HUES64 (cell line): ENCODE results near the gene WDR90.

Source experiments
- H3K27ac ChIP-seq: 2 replicates; pipeline ENCODE4 v1.7.0; 2013; ENCODE audit warnings: low read depth, low read length, inconsistent platforms
- H3K27me3 ChIP-seq: 2 replicates; pipeline ENCODE4 v1.6.1; 2013; ENCODE audit warnings: mild to moderate bottlenecking, low read length; ENCODE audit not compliant: insufficient read depth
- H3K36me3 ChIP-seq: 2 replicates; pipeline ENCODE4 v1.6.1; 2013; ENCODE audit warnings: mild to moderate bottlenecking, low read length; ENCODE audit not compliant: insufficient read depth
- H3K4me1 ChIP-seq: 2 replicates; pipeline ENCODE4 v1.6.1; 2013; ENCODE audit warnings: mild to moderate bottlenecking, low read length, moderate library complexity; ENCODE audit not compliant: insufficient read depth
- H3K4me3 ChIP-seq: 2 replicates; pipeline ENCODE4 v1.5.1; 2013; ENCODE audit warnings: mild to moderate bottlenecking, low read length, moderate library complexity
- H3K9ac ChIP-seq: 2 replicates; pipeline ENCODE4 v1.6.1; 2013; ENCODE audit warnings: mild to moderate bottlenecking, low read depth, low read length
- H3K9me3 ChIP-seq: 2 replicates; pipeline ENCODE4 v1.6.1; 2013; ENCODE audit warnings: low read depth, low read length; ENCODE audit not compliant: insufficient read depth
- WGBS: fragments of 150-250, 120-280 bp; methylation state at CpG from one replicate; pipeline ENCODE4 v1.1.7; 2013; ENCODE audit warnings: missing lambda C conversion rate; 5-methylcytosine and 5-hydroxymethylcytosine counted together

WDR90 gene

DNA sequence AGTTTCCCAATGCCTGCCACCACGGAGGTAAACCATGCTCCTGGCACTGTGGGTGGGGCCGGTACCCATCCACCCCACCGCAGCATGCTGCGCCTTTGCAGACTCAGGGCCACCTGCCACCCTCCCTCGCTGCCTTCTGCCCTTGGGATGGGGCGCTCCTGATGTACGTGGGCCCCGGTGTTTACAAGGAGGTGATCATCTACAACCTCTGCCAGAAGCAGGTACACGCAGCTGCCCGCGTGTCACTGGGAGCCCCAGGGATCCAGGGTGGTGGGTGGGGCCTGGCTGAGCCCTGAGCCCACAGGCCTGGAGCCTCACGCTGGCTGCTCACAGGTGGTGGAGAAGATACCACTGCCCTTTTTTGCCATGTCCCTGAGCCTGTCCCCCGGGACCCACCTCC lies 17.4 kb downstream of the WDR90 start:
- H3K4me1 ChIP-seq = no peaks in the 10 kb centered on the region
- H3K9me3 ChIP-seq = no peaks in the 10 kb centered on the region
- H3K27me3 ChIP-seq = no peaks in the 10 kb centered on the region
- H3K4me3 ChIP-seq = no peak overlapping the region
- peaks cover 24% of the 10 kb centered on the region for H3K36me3 ChIP-seq
- no peak overlapping the region for H3K9ac ChIP-seq
- no peak overlapping the region for H3K27ac ChIP-seq
- WGBS = 92% methylated on average over 13 of the region's 13 CpGs

DNA sequence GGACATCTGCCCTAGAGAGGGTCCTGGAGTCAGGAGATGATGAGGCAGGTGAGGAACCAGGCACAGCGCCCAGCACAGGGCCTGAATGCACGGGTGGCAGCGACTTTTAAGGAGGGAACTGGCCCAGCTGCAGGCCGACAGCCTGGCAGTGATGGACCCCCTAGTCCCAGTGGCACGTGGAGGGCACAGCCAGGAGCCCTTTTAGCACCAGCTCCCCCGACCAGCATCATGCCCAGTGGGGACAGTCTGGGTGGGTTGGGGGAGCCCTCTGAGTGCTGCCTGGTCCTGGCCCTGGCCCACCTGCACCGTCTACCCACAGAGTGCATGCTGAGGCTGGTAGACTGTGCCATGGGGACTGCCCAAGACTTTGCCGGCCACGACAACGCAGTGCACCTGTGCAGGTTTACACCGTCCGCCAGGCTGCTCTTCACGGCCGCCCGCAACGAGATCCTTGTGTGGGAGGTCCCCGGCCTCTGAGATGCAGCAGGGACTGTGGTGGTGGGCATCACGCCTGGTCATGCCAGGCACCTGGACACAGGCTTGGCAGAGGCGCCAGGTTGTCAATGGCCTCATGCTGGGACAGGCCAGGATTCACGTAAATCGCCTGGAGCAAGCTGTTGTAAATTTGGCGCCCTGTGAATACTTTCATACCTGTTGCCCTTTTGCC lies 18.1 kb downstream of the WDR90 start:
- Histone ChIP-seq H3K27ac (no peak overlapping the region), H3K4me1 (no peaks in the 10 kb centered on the region), H3K9ac (no peak overlapping the region), H3K4me3 (no peak overlapping the region; the same call in 1 of the 2 replicates), H3K9me3 (no peaks in the 10 kb centered on the region), H3K36me3 (peaks cover 30% of the 10 kb centered on the region), H3K27me3 (no peaks in the 10 kb centered on the region)
- WGBS = 90% methylated on average over 22 of the region's 22 CpGs

DNA sequence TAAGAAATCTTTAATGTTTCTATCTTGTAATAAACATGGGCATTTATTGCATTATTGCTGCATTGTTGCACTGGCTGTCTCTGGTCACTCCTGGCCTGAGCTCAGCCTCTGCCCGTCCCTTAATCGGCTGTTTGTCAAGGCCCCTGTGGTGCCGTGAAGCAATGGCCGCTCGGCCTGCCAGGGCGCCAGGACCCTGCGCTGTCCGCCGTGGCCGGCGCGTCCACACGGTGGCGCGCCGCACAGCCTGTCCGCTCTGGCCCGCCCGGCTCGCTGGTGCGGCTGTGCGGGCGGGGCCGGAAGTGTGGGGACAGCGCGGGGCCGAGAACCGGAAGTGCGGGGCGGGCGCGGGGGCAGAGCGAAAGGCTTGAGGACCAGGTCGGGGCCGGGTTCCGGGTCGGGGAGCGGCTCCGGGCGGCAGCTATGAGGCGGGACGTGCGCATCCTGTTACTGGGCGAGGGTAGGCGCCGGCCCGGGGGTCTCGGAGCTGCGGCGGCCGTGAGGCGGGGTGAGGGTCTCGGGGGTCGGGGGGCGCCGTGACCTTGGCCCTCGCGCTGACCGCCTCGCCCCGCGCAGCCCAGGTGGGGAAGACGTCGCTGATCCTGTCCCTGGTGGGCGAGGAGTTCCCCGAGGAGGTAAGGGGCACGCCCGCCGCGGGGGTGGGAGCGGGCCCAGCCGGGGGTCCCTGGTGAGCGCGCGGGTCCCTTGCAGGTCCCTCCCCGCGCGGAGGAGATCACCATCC lies 18.8 kb downstream of the WDR90 start, which contains the start of gene RHOT2:
Gene RHOT2, plus strand, starts transcription at position 353 of the 739 bp plus-strand sequence. Its CDS starts 68 bp downstream, at position 421.
- no peaks in the 10 kb centered on the region for H3K9me3 ChIP-seq
- H3K4me3 ChIP-seq = peak within 1 kb of the TSS; percentile 90
- 2% methylated on average over 78 of the region's 78 CpGs for WGBS
- no peaks in the 10 kb centered on the region for H3K4me1 ChIP-seq
- H3K36me3 ChIP-seq = peaks cover 37% of the 10 kb centered on the region
- peak within 1 kb of the TSS; percentile 86 for H3K9ac ChIP-seq
- H3K27ac ChIP-seq = peak within 1 kb of the TSS; percentile 41; the same call in 1 of the 2 replicates
- no peaks in the 10 kb centered on the region for H3K27me3 ChIP-seq

DNA sequence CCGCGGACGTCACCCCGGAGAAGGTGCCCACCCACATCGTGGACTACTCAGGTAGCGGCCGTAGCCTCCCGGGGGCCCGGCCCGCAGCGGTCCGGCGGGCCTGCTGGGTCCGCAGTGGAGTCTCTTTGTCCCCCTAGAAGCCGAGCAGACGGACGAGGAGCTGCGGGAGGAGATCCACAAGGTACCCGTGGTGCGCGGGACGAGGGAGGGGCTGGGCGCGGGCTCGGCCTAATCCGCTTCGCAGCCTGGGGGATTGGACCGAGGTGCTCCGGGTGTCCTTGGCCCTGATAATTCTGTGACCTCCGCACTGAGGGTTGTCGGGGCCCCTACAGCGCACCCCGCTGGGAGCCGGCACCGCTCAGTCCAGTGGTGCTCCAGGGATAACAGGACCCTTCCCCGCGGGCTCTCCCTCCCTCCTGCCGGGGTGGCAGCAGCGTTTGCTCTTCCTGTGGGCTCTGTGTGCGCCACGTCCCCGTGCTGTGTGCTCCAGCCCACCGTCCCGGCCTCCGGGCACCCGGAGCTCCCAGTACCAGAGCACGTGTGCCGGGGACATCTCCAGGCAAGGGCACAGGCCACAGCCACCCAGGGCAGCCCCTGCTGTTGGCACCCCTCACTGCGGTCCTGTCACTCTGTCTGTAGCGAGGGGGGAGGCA lies 19.5 kb downstream of the WDR90 start:
- WGBS = 14% methylated on average over 50 of the region's 50 CpGs
- Histone ChIP-seq H3K27me3 (no peaks in the 10 kb centered on the region), H3K4me1 (no peaks in the 10 kb centered on the region), H3K4me3 (peak overlapping the region; percentile 90), H3K27ac (peak overlapping the region; percentile 41; the same call in 1 of the 2 replicates), H3K9me3 (no peaks in the 10 kb centered on the region), H3K36me3 (peaks cover 44% of the 10 kb centered on the region), H3K9ac (peak overlapping the region; percentile 86)

DNA sequence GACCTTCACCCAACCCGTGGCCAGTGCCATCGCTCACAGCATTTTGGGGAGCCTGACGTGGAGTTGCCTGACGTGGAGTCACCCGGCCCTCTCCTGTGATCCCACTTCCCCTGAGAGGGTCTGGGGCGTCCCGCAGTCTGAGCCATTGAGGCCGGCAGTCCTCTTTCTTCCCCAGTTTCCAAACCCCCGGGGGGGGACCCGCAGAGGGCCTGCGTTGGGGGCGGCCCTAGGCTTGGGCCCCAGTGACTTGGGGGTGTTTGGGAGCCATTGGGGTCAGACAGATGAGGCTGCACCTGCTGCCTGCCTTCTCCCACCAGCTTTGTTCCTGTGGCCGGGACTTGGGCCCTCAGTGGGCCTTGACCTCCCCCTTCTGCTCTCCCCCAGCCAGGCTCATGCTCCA lies 20.5 kb downstream of the WDR90 start:
- WGBS = 96% methylated on average over 13 of the region's 13 CpGs
- no peak overlapping the region for H3K4me3 ChIP-seq
- H3K27ac ChIP-seq = no peak overlapping the region

DNA sequence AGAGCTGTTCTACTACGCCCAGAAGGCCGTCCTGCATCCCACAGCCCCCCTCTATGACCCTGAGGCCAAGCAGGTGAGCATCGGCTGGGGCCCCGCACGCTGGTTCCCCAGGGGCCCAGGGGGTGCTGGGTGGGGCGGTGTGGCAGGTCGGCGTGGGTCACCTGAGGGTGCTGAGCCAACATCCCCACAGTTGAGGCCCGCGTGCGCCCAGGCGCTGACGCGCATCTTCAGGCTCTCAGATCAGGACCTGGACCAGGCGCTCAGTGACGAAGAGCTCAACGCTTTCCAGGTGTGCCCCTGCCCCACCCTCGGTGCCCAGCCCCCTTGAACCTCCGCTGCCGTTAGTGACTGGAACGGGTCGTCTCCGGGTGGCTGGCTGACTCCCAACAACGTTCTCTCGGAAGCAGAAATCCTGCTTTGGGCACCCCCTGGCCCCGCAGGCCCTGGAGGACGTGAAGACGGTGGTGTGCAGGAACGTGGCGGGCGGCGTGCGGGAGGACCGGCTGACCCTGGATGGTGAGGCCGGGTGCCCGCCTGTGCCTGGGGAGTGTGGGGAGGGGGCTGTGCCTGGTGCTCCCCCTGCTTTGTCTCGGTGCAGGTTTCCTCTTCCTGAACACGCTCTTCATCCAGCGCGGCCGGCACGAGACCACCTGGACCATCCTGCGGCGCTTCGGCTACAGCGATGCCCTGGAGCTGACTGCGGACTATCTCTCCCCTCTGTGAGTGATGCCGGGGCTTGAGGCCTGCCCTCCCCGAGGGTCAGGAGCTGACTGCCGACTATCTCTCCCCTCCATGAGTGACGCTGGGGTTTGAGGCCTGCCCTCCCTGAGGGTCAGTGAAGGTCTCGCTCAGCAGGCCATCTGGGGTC lies 21.6 kb downstream of the WDR90 start:
- 96% methylated on average over 52 of the region's 52 CpGs for WGBS

More for the DNA sequence above, 20.5 kb downstream of the WDR90 start:
- Histone ChIP-seq H3K36me3 (peaks cover 50% of the 10 kb centered on the region), H3K27me3 (no peaks in the 10 kb centered on the region), H3K4me1 (peaks cover 3% of the 10 kb centered on the region; the same call in 1 of the 2 replicates), H3K9me3 (no peaks in the 10 kb centered on the region), H3K9ac (no peak overlapping the region)

DNA sequence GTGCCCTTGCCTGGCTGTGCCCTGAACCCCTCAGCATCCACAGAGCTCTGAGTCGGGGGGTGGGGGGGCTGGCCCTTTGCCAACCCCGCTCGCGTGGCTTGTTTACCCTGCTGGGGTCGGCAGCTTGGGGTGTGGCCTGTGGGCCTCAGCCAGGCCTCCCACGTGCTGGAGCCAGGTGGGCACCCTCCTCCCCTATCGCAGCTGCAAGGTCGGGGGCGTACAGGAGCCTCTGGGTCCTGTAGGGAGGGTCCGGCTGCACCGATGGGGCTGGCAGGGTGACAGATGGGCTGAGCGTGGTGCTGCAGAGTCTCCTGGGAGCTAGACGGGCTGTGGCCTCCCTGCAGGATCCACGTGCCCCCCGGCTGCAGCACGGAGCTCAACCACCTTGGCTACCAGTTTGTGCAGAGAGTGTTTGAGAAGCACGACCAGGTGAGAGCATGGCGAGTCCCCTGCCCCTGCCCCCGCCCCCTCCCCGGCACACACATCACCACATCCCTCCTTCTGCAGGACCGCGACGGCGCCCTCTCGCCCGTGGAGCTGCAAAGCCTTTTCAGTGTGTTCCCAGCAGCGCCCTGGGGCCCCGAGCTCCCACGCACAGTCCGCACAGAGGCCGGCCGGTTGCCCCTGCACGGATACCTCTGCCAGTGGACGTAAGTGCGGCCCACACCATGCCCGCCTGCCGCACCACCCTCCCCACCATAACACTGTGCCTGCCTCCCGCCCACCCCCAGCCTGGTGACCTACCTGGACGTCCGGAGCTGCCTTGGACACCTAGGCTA lies 22.4 kb downstream of the WDR90 start:
- Histone ChIP-seq H3K27ac (no peak overlapping the region), H3K4me3 (no peak overlapping the region), H3K9me3 (no peaks in the 10 kb centered on the region), H3K9ac (no peak overlapping the region), H3K36me3 (peaks cover 50% of the 10 kb centered on the region), H3K4me1 (peaks cover 6% of the 10 kb centered on the region; the same call in 1 of the 2 replicates), H3K27me3 (peaks cover 5% of the 10 kb centered on the region; the same call in 1 of the 2 replicates)
- WGBS = 97% methylated on average over 40 of the region's 40 CpGs

More for the DNA sequence above, 21.6 kb downstream of the WDR90 start:
- Histone ChIP-seq H3K4me1 (peaks cover 6% of the 10 kb centered on the region; the same call in 1 of the 2 replicates), H3K4me3 (no peak overlapping the region), H3K36me3 (peaks cover 50% of the 10 kb centered on the region), H3K27me3 (peaks cover 5% of the 10 kb centered on the region; the same call in 1 of the 2 replicates), H3K9me3 (no peaks in the 10 kb centered on the region), H3K9ac (no peak overlapping the region), H3K27ac (no peak overlapping the region)

DNA sequence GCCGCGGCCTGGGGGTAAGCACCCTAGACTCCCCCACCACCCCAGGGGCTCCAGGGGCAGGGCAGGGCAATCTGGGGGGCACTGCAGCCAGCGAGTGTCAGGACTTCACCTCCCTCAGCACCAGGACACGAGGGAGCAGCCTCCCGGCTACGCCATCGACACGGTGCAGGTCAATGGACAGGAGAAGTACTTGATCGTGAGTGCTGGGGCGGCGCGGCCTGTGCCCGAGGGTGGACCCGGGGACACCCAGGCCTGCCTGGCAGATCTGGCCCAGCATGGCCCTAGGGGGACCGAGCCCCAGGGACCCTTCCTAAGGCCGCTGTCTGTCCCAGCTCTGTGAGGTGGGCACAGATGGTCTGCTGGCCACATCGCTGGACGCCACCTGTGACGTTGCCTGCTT lies 23.2 kb downstream of the WDR90 start:
- H3K4me3 ChIP-seq = no peak overlapping the region
- H3K27ac ChIP-seq = no peak overlapping the region
- H3K27me3 ChIP-seq = peaks cover 5% of the 10 kb centered on the region; the same call in 1 of the 2 replicates
- 95% methylated on average over 19 of the region's 19 CpGs for WGBS
- no peaks in the 10 kb centered on the region for H3K9me3 ChIP-seq
- H3K9ac ChIP-seq = no peak overlapping the region
- peaks cover 50% of the 10 kb centered on the region for H3K36me3 ChIP-seq
- peaks cover 6% of the 10 kb centered on the region; the same call in 1 of the 2 replicates for H3K4me1 ChIP-seq

DNA sequence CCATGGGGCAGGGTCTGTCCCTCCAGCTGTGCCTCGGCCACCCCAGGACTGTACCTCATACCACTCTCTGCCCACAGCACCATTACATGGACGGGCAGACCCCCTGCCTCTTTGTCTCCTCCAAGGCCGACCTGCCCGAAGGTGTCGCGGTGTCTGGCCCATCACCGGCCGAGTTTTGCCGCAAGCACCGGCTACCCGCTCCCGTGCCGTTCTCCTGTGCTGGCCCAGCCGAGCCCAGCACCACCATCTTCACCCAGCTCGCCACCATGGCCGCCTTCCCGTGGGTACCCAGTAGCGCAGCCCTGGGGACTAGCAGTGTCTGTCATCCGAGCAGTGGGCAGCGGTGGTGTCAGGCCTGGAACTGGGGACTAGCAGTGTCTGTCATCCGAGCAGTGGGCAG lies 23.7 kb downstream of the WDR90 start:
- 95% methylated on average over 21 of the region's 21 CpGs for WGBS
- H3K4me1 ChIP-seq = peaks cover 6% of the 10 kb centered on the region; the same call in 1 of the 2 replicates
- H3K27ac ChIP-seq = no peak overlapping the region
- H3K36me3 ChIP-seq = peaks cover 50% of the 10 kb centered on the region
- H3K9me3 ChIP-seq = no peaks in the 10 kb centered on the region
- H3K9ac ChIP-seq = no peak overlapping the region
- no peak overlapping the region for H3K4me3 ChIP-seq
- peaks cover 5% of the 10 kb centered on the region; the same call in 1 of the 2 replicates for H3K27me3 ChIP-seq
